NCI-H146 treated with DMSO at 0.1 percent for 48 hours (cell line): ENCODE measurements around the gene DSP.

Experiments used
- DNase-seq: peaks from one replicate; lab custom pipeline; 2025; ENCODE audit not compliant: unreplicated experiment; lab: John Stamatoyannopoulos, UW

Gene DSP

DNA sequence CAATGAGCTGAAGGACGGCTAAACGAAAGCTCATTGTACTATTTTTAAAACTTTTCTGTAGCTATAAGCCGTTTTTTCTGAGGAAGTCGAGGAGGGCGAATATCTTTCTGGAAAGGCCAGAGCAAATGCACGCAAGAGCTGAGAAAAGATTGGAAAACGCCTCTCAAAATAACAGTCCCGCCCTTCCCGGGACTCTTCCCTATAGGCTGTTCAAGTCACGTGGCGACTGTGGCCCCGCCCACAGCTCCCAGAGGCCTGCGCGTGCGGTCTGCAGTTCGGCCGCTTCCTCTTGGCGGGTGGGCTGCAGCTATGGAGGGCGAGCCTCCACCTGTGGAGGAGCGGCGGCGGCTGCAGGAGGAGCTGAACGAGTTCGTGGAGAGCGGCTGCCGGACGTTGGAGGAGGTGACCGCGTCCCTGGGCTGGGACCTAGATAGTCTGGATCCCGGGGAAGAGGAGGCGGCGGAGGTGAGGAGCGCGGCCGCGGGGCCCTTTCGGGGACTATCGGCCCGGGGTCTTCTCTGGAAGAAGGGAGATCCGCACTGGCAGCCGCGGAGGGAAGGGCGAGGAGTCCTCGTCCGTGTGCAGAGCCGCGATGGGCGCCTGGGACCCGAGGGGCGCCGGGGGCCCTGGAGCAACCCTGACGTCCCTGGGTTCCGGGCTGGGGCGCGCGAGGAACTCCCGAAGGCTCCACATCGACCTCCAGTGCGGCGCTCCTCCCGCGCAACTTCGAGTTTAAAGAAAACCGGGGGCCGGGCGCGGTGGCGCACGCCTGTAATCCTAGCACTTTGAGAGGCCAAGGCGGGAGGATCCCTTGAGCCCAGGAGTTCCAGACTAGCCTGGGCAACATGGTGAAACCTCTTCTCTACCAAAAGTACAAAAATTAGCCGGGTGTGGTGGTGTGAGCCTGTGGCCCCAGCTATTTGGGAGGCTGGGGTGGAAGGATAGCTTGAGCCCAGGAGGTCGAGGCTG is 48.8 kb downstream of the DSP start, which contains the start of gene SNRNP48:
TSS of gene SNRNP48 (plus strand) at position 250 of the 969 bp plus-strand sequence. CDS start at position 310, 60 bp downstream.
- peak; percentile 87 for DNase-seq

- DNase-seq = no peak
Observed at GRCh38 chr6:7590918-7591302, 49.4 kb downstream of the DSP start.

DNA sequence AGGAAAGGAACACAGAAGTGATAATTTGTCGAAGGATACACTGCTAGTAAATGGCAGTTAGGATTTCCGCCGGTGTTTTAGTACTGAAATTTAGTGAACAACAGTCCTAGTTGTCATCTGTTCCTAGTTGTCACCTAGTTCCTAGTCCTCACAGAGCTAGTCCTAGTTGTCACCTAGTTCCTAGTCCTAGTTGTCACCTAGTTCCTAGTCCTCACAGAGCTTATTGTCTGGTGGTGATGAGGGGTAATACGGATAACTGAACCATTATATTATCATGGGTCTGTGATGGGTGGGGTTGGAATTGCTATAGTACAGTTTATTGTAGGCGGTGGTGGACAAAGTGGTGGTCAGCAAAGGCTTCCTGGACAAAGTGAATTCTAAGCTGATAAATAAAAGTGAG is 50.3 kb downstream of the DSP start:
- DNase-seq = no peak

DNA sequence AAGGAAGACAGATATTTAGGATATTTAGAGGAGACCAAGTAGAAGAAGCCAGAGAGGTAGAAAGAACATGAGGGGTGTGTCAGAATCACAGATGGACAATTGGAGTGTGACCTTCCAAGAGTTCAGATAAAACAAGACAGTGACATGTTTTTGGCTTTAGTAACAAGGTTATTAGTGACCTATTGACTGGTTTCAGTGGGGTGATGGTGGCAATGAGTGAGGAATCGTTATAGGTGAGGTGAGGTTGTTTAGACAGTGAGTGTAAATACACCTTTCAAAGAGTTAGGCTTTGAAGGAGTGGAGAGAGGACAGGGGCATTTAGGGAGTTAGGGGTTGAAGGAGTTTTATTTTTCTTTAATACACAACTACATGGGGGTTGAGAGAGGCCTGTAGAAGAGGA is 51.8 kb downstream of the DSP start:
- DNase-seq = no peak

GRCh38 chr6:7594579-7595125 is 53.2 kb downstream of the DSP start:
- no peak for DNase-seq

DNA sequence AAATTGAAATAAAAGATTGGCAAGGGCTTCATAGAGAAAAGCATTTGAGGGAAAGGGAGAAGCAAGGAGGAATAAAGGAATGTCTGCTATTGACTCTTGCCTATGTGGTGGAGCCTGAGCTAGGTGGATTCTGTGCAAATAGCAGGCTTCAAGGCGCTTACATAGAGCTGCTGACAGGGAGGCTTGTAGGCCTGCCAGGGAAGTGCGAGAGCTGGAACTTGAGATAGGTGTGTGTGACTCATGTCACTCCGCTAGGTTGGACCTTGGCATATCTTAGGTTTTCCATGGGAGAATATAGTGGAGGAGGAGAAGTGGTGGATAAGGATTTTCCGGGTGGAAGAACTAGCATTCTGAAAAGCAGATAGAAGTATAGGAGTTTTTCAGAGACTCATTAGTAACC is 62.5 kb downstream of the DSP start:
- no peak for DNase-seq

DNA sequence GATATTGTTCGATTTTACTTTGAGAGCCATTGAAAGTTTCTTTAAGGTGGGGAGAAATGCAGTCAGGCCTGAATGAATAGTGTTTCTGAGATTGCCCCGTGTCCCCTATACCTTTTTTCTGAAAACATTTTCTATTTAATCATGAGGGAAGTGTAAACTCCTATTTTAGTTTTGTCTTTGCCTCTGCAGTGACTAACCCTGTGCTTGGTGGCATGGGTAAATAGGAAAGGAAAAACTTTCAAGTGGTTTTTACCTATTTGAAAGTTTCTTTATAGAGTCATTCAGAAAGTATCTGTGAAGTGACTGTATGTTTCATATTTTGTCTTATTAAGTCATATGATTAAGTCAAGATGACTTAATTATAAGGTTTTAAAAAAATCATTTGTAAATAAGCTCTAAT is 63.0 kb downstream of the DSP start:
- no peak for DNase-seq

- DNase-seq = peak; percentile 30
Observed at GRCh38 chr6:7615611-7616383, 74.3 kb downstream of the DSP start.

- no peak for DNase-seq
Observed at GRCh38 chr6:7617801-7618764, 76.6 kb downstream of the DSP start.

GRCh38 chr6:7621761-7622160 is 80.3 kb downstream of the DSP start:
- DNase-seq = no peak

DNA sequence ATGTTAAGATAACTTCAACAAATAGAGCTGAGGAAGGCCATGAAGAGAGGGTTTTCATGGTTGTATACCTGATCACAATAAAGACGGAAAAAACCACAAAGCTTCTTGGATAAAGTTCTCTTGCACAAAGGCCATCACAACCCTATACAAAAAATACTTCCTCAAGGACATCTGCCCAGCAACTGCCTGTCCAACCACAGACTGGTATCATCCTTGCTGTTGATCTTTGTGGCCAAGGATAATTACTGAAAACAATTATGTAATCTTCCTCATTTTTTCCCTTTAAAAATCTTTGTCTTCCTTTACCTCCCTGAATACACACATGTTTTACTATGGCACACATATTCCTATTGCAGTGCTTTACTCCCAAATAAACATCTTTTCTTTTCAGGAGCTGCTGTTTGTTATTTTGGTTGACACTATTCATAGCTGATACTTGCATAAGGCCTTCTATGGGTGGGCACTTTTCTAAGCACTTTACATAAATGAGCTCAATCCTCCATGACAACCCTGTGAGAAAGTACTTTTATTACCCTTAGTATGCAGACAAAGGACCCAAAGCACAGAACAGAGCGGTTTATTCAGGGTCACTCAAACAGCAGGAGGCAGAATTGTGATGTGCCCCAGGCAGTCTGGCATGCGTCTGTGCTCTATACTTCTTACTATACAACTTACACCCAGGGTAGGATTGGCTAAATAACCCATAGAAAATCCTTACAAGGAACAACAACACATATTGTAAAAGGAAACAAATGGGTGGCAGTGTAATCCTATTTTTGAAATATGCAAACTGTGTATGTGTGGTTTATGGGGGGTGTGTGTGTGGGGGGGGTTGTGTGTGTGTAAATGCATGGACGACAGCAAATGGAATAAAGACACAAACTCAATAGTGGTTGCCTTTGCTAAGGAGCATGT is 83.6 kb downstream of the DSP start:
- DNase-seq = peak; percentile 76

GRCh38 chr6:7628479-7628878 is 87.0 kb downstream of the DSP start:
- no peak for DNase-seq

DNA sequence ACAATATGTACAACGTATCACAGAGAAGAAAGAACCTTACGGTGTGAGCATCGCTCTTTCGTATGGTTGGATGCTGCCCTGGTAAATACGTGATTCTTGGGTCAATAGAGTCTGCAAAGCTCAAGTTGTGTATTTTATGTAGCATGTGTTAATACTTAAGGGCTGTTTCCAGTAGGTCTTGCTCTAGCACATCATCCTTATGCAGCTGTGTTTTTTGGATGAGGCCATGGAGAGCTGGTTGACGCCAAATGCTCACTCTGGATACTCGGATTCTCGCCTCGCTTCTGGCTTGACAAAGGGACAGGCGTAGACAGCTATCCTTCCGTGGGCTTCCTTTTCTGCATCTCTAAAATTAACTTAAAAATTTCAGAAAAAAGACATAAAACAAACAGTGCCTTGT is 87.4 kb downstream of the DSP start:
- no peak for DNase-seq

DNA sequence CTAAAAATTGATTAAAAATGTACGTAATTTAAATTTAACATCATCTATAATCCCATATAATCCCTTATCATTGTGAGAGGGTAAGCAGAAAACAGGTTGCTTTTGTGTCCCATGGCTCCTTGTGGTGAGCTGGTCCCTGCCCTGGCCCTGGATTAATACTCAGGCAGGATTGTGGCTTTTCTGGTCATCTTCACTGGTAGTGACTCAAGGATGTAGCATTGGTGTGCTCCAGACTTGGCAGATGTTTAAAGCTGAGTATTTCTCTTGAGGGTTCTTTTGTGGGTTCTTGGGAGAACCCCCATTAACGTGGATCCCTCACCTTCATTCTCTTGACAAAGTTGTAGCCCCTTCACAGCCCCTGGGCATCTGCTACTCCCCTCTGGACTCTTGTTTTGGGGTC is 87.8 kb downstream of the DSP start:
- no peak for DNase-seq

DNA sequence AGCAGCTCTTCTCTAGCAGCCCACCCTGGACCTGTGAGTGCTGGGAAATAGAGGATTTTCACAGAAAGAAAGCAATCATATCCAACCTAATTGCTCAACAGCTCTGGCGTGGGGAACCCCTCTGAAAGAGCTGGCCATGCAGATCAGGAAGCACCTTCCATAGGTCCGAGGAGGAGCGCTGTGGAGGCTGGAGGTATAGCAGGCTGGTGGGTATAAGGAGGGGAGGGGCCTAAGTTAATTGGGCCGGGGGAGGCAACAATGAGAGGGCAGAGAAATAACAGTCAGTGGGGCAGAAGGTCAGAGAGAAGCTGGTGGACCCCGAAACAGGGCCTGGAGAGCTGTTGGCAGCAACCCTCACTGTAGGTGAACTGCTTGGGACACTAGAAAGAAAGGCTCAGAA is 89.3 kb downstream of the DSP start:
- no peak for DNase-seq

GRCh38 chr6:7631466-7631865 is 90.0 kb downstream of the DSP start:
- DNase-seq = no peak

- no peak for DNase-seq
Observed at GRCh38 chr6:7632501-7633290, 91.2 kb downstream of the DSP start.

- no peak for DNase-seq
Observed at GRCh38 chr6:7633361-7633760, 91.9 kb downstream of the DSP start.

DNA sequence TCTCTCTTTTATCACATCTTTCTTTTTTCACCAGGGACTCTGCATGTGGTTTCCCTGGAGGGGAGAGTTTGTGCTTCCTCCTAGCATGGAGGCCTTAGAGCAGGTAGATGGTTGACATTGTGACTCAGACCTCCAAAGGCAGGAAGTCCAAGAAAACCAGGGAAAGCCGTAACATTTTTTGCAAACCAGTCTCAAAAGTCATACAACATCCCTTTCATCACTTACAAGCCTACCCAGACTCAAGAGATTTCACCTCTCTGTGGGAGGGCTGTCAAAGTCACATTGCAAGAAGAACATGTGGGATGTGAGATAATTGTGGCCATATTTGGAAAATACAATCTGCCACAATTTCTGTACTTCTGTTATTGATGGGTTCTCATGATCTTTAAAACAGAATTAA is 94.7 kb downstream of the DSP start:
- DNase-seq = no peak
